ENCODE measurements around the gene PTGR1.

GRCh38 chr9:111561165-111561719 lies 38.2 kb downstream of the PTGR1 start:
- TF ChIP-seq CTCF (conservative IDR thresholded peaks at IDR 0.05; ENCODE audit: low read depth, low read length) (no peak), EZH2 (IDR thresholded peaks at IDR 0.05; ENCODE audit: borderline replicate concordance, low read depth, low read length, poor library complexity, severe bottlenecking) (no peak)

Data from A673 (cell line).